ENCODE data around the gene MMP14. TPM values are rescaled to one million over a fixed set of nuclear protein-coding genes. Genes with fewer than 3 reads are reported as not detected.

MMP14 gene
- total and polyA plus RNA-seq, 2 of the 8 experiments (the other 6 are each of a cell fraction or from before 2014, with no cell fraction given), result 58.2 to 86.8 TPM

- TF ChIP-seq CHD7 (IDR thresholded peaks at IDR 0.05; ENCODE audit: insufficient replicate concordance, low read length) (peak; percentile 89), ASH2L (IDR thresholded peaks at IDR 0.05; ENCODE audit: low read length) (no peak)
Measured at GRCh38 chr14:22890416-22890815, 54.0 kb downstream of the MMP14 start (continued).

All from H1 (cell line).